GM18499 (cell line): Measurements from ENCODE around the gene IL27RA.
"Not testable (repeated sequence)": the region's sequence is repeated elsewhere in the genome, so short reads cannot be mapped to it uniquely, and the experiment has no call there.

Experiments used
- ATAC-seq: cut with Tn5 transposase; IDR thresholded peaks from one replicate; pipeline ENCODE4 v1.9.1; 2021; ENCODE audit warnings: moderate number of reproducible peaks; ENCODE audit not compliant: insufficient read depth, unreplicated experiment

The IL27RA gene

DNA sequence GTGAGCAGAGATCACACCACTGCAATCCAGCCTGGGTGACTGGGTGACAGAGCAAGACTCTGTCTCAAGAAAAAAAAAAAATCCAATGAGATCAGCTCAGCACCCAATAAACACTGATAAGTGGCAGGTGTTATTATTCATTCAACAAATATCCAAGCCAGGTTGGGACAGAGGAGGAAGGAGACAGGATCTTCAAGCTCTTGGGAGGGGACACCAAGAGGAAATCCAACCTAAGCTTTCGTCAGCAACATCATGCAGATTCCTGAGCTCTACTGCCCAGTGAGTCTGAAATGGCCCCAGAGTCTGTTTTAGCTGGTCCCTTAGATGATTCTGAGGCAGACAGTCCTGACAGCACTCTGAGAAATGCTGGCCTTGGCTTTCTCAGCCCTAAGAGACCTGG is 33.1 kb upstream of the IL27RA start:
- no peak for ATAC-seq

- ATAC-seq, result no peak
These were observed 32.5 kb upstream of the IL27RA start for GRCh38 chr19:13999085-13999484.

DNA sequence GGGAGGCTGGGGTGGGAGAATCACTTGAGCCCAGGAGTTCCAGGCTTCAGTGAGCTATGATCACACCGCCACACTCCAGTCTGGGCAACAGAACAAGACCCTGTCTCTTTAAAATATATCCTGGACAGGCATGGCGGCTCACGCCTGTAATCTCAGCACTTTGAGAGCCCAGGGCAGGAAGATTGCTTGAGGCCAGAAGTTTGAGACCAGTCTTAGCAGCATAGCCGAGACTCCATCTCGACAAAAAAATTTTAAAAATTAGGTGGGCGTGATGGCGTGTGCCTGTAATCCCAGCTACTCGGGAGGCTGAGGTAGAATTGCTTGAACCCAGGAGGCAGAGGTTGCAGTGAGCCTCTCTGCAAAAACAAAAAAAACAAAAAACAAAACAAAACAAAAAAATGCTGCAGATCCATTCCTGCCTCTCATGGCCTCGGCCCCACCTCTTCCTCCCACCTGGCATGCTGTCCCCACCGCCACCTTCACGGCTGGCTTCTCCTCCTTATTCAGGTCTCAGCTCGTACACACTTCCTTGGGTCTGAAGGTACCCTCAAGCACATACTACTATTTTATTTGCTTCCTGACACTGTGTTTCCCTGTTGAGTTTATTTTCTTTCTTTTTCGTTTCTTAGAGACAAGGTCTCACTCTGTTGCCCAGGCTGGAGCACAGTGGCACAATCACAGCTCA is 30.7 kb upstream of the IL27RA start:
- ATAC-seq, result no peak

- no peak for ATAC-seq
These were observed 28.9 kb upstream of the IL27RA start for GRCh38 chr19:14002571-14003250.

- ATAC-seq, result no peak
These were observed 28.1 kb upstream of the IL27RA start for GRCh38 chr19:14003251-14004055.

GRCh38 chr19:14004619-14005348 is 26.8 kb upstream of the IL27RA start:
- no peak for ATAC-seq

DNA sequence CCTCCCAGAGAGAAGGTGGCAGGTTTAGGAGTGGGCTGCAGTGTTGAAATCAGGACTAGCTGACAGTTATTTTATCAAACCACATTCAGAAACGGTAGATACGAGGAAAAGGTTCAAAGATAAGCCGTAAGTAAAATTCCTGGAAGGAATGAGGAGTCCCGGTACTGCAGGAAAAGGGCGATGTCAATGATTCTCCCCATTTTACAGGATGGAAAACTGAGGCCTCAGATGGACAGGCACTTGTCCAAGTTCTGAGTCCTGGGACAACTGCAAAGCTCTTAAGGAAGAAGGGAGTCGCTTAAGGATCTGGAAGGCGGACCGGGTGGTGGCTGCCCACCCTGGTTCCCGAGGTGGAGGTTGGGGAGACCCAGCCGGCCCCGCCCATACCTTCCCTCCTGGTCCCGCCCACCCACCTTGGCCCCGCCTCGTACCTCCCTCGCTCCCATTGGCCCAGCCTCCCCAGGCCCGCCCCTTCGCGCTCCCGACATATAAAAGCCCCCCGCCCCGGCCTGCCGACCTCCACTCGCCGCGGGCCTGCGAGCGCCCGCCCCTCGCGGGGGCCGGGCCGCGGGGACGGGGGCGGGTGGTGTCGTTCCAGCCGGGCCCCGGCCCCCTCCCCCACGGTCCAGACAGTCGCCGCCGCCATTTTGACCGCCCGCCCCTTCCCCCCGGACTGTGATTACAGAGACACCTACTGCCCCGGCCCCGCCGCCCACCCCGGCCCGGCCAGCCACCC is 26.0 kb upstream of the IL27RA start:
- ATAC-seq, result no peak

DNA sequence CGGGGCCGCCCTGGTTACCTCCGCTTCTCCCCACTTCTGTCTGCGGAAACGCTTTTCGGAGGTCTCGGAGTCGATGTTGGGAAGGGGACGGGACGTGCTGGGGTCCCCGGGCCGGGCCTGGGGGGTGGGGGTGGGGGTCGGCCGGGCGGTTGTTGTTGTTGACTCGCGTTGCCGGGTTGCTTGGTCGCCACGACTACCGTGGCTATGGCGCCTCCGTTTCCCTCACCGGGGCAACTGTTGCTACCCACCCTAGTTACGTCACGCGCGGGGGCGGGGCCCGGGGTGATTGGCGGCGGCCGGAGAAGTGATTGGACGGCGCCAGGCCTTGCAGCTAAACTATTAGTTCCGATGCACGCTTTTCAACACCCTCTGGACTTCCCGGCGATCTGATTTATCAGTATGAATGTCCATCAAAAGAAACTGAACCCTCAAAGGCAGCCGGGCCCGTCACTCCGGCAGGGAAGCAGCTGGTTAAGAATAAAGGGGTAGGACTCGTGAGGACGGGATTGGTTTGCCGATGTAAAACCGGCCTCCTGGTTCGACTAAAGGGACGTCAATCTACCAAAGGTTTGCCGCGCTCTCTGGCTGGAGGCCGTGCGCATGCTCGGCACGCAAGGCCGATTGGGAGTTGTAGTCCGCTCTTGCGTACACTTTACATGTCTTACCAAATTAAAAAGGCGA is 25.3 kb upstream of the IL27RA start, which contains the start of gene RFX1:
Gene RFX1, minus strand, starts transcription at position 236 of the 681 bp plus-strand sequence. CDS start 12,477 bp downstream, outside the sequence.
- ATAC-seq, result peak; percentile 75

DNA sequence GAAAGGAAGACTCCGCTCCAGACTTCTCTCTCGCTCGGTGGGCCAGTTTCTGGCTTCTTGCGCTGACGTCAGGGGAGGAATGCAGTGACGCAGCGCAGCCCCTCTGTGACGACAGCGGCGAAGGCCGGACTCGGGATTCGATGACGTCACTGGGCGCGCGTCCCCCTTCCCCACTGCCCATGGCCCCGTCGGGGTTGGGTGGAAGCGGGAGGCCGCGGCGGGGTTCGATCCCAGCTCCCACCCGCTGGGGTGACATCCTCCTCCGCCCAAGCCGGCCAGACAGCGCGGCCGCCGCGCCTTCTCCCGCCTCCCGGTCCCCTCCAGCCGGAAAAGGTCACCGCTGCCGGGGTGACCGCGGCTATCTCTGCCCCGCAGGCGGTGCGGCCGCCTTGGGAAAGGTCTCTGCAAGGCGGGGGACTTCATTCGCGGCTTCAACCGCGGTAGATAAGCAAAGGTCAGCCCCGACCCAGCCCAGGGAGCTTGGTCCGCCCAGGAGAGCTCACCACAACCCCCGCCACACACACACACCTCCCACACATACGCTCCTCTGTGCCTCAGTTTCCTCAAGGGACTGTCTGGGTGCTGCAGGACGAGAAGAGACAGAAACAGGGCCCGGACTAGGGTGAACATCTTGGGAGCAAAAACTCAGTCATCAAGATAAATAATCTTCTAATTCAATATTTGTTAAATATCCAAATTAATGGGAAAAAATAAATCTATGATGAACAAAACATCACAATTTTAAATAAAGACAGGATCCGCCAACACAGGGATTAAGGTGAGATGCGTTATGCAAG is 24.6 kb upstream of the IL27RA start:
- ATAC-seq, result peak; percentile 31

DNA sequence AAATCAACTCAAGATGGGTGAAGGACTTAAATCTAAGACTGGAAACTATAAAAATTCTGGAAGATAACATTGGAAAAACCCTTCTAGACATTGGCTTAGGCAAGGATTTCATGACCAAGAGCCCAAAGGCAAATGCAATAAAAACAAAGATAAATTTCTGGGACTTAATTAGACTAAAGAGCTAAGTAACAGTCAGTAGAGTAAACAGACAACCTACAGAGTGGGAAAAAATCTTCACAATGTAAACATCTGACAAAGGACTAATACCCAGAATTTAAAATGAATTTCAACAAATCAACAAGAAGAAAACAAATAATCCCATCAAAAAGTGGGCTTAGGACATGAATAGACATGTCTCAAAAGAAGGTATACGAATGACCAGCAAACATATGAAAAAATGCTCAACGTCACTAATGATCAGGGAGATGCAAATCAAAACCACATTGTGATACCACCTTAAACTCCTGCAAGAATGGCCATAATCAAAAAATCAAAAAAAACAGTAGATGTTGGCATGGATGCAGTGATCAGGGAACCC is 19.1 kb upstream of the IL27RA start:
- ATAC-seq, result no peak

DNA sequence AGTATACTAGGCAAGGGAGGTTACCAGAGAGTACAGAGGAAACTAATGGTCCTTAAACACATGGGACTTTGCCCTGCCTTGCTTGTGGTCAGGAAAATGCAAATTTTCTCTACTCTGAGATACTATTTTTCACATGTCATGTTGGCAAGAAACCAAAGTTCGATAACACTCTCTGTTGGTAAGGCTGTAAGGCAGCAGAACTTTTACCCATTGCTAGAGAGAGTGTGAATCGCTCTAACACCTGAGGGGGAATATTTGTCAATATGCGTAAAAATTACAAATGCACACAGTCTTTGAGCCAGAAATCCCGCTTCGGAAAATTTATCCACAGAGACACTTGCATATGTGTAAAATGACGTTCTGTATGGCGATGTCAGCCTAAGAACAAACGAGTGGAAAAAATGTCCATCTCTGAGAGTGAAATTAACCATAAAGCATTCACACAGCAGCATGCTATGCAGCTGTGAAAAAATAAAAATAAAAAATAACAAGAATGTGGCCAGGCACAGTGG is 16.0 kb upstream of the IL27RA start:
- ATAC-seq, result no peak

DNA sequence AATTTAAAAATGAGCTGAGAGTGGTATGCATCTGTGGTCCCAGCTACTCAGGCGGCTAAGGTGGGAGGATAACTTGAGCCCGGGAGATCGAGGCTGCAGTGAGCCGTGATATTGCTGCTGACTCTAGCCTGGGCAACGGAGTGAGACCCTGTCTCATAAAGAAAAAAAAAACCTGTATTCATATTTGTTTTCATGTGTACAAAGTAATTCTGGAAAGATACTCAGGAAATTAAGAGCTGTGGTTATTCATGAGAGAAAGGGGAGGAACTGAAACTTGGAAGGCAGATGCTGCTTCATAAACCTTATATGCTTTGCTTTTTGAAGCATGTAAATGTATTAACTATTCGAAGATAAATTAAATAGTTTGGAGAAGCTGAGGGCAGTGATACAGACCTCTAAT is 12.5 kb upstream of the IL27RA start:
- ATAC-seq, result no peak

DNA sequence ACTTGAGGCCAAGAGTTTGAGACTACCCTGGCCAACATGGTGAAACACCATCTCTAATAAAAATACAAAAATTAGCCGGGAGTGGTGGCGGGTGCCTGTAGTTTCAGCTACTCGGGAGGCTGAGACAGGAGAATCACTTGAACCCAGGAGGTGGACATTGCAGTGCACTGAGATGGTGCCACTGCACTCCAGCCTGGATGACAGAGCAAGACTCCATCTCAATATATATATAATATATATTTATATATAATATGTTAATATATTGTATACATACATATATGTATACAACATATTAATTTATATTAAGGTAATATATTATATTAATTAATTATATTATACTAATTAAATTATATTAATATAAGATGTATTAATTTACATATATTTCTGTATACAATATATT is 11.8 kb upstream of the IL27RA start:
- not testable (repeated sequence) for ATAC-seq

DNA sequence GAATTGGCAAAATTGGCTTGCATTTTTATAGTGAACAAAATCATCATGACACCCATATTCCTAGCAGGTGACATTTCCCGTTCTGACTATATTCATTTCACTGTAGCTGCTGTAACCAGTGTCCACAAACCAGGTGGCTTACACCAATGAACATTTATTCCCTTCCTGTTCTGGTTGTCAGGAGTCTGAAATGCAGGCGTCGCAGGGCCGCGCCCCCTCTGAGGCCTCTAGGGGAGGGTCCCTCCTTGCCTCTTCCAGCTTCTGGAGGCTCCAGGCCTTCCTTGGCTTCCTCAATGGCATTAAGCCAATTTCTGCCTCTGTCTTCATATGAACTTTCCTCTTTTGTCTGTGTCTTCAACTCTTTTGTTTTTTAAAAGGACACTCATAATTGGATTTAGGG is 10.1 kb upstream of the IL27RA start:
- ATAC-seq, result no peak

GRCh38 chr19:14022469-14022868 is 9.1 kb upstream of the IL27RA start:
- no peak for ATAC-seq

GRCh38 chr19:14023404-14024235 is 7.9 kb upstream of the IL27RA start:
- no peak for ATAC-seq

DNA sequence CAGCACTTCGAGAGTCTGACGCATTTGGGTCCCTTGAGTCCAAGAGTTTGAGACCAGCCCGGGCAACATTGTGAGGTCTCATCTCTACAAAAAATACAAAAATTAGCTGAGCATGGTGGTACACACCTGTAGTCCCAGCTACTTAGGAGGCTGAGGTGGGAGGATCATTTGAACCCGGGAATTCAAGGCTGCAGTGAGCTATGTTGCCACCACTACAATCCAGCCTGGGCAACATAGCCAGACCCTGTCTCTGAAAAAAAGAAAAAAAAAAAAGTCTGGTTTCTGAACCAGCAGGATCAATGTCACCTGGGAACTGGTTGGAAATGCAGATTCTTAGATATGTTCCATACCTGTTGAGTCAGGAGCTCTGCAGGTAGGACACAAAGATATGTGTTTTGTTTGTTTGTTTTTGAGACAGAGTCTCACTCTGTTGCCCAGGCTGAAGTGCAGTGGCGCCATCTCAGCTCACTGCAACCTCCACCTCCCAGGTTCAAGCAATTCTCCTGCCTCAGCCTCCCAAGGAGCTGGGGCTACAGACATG is 4.8 kb upstream of the IL27RA start:
- not testable (repeated sequence) for ATAC-seq
